Body of pancreas (tissue), 4 donors: ENCODE data around the gene DNAL1. TPM values are rescaled to one million over a fixed set of nuclear protein-coding genes. Genes with fewer than 3 reads are reported as not detected.

Source experiments
- ATAC-seq: fragments of 150-250 bp; one replicate; pipeline ENCODE4 v1.9.1; 2016
- DNase-seq, 4 donors: peaks; one replicate each; pipeline ENCODE4 v3.0.0-alpha.2; 2019
- H3K27ac ChIP-seq, 4 donors: fragments of 200-600 bp; sonication (generic); 1 replicate in 3 of 4; 2 replicates in 1 of 4; pipeline versions ENCODE4 v1.5.1 to v1.6.1; 2016 to 2019; ENCODE audit warnings: mild to moderate bottlenecking in 1 of 4, mixed read lengths in 1 of 4, moderate library complexity in 1 of 4
- H3K27me3 ChIP-seq, 2 donors: fragments of 200-600 bp; sonication (generic); one replicate each; pipeline ENCODE4 v1.6.0; 2016; ENCODE audit warnings: mild to moderate bottlenecking in 1 of 2
- H3K36me3 ChIP-seq, 2 donors: fragments of 200-600 bp; sonication (generic); replicated peaks in 1 of 2; 2 replicates each; pipeline ENCODE4 v1.5.1; 2016; ENCODE audit warnings: low read depth in 2 of 2; ENCODE audit not compliant: insufficient read depth in 1 of 2
- H3K4me1 ChIP-seq: fragments of 200-600 bp; sonication (generic); one replicate; pipeline ENCODE4 v1.6.0; 2016
- H3K4me3 ChIP-seq, 2 donors: fragments of 200-600 bp; sonication (generic); 1 replicate in 1 of 2; 2 replicates in 1 of 2; pipeline ENCODE4 v1.5.1; 2016 to 2019
- H3K9me3 ChIP-seq, 3 donors: fragments of 200-600 bp; sonication (generic); 1 replicate in 2 of 3; 2 replicates in 1 of 3; pipeline ENCODE4 v1.5.1; 2016
- POLR2A ChIP-seq, 3 donors: fragments of 450-650 bp; IDR thresholded peaks; one replicate each; pipeline ENCODE4 v1.6.1; 2016; ENCODE audit warnings: antibody characterized with exemption in 3 of 3, mild to moderate bottlenecking in 2 of 3
- WGBS, 2 donors: methylation state at CpG; one replicate each; pipeline ENCODE4 v1.1.5; 2017; 5-methylcytosine and 5-hydroxymethylcytosine counted together
- intact Hi-C: fragments of 100-400 bp; cut with DNase I; formaldehyde crosslinking; loops from one replicate; pipeline ENCODE4 v1.15.1; 2023
- total RNA-seq, 2 donors: library from RNA; depleted of rRNA; stranded (reverse); fragments of >200 nt; gene quantifications; one replicate each; pipeline ENCODE4 v1.1.0, GENCODE V29; 2016
- TF ChIP-seq, protein P1 (sequence below), 7 experiments: fragments of 450-650 bp in 4 of 7; fragments of 200-600 bp in 3 of 7; sonication (generic) in 3 of 7; IDR thresholded peaks; one replicate each; pipeline ENCODE4 v1.5.1; 2016 to 2019; ENCODE audit warnings: antibody characterized with exemption in 7 of 7

The DNAL1 gene
- total RNA-seq, 2 donors from 2014 or later: 2.6 to 7.3 TPM

DNA sequence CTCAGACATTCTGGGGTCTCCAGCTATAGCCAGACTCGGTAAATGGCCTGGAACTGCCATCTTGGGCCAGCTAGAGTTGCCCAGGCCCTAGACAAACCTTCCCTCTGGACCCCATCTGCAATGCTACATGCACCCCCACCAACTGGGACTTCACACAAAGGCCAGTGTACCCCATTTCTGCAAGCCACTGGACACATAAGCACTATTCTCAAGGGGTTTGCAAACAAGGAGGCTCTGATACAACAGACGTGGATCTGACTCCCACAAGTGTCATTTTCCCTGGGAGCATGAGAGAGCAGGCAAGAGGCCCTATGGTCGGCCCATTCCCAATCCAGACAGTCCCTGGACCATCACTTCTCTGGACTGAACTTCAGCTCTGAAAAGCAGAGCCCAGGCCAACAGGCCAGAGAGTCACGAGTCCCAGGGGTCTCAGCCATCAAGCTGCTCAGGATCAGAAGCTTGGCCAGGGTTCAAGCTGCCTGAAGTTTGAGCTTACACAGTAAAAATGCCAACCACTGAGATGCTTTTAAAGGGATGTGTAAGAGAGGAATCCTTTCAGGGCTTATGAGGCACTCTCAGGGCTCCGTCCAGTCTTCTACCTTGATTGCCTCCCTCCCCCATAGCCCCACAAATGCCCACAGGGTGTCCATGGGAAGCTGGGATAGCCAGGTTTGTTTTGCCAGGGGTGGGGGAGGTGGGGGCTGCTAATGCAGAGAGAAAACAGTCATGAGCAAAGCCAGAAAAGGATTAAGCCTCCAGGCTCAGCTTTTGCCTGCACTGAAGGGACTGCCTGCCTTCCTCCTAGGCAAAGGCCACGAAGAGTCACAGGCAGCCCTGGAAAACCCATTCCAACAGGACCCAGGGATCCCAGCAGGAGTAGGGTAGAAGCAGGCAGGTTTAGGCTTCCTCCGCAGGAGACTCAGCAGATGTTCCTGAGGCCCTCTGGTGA is 101.1 kb downstream of the DNAL1 start:
- WGBS, 2 donors: 71 to 83% methylated on average over 1 to 7 of the region's 7 CpGs
- intact Hi-C loops: no loop called here
- DNase-seq: no peak
- Histone ChIP-seq H3K27me3 (no peaks in the 10 kb centered on the region), H3K4me3 (no peak overlapping the region), H3K9me3 (no peaks in the 10 kb centered on the region), H3K4me1 (peaks cover 77% of the 10 kb centered on the region), H3K27ac (peak overlapping the region in 3 of 4 donors; percentile 29 to 52 (median 46)), H3K36me3 (no peaks in the 10 kb centered on the region)
- no peak for ATAC-seq
- TF ChIP-seq POLR2A (IDR thresholded peaks at IDR 0.05): no peak
- TF ChIP-seq, protein P1, sequence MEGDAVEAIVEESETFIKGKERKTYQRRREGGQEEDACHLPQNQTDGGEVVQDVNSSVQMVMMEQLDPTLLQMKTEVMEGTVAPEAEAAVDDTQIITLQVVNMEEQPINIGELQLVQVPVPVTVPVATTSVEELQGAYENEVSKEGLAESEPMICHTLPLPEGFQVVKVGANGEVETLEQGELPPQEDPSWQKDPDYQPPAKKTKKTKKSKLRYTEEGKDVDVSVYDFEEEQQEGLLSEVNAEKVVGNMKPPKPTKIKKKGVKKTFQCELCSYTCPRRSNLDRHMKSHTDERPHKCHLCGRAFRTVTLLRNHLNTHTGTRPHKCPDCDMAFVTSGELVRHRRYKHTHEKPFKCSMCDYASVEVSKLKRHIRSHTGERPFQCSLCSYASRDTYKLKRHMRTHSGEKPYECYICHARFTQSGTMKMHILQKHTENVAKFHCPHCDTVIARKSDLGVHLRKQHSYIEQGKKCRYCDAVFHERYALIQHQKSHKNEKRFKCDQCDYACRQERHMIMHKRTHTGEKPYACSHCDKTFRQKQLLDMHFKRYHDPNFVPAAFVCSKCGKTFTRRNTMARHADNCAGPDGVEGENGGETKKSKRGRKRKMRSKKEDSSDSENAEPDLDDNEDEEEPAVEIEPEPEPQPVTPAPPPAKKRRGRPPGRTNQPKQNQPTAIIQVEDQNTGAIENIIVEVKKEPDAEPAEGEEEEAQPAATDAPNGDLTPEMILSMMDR (IDR thresholded peaks at IDR 0.05): no peak

DNA sequence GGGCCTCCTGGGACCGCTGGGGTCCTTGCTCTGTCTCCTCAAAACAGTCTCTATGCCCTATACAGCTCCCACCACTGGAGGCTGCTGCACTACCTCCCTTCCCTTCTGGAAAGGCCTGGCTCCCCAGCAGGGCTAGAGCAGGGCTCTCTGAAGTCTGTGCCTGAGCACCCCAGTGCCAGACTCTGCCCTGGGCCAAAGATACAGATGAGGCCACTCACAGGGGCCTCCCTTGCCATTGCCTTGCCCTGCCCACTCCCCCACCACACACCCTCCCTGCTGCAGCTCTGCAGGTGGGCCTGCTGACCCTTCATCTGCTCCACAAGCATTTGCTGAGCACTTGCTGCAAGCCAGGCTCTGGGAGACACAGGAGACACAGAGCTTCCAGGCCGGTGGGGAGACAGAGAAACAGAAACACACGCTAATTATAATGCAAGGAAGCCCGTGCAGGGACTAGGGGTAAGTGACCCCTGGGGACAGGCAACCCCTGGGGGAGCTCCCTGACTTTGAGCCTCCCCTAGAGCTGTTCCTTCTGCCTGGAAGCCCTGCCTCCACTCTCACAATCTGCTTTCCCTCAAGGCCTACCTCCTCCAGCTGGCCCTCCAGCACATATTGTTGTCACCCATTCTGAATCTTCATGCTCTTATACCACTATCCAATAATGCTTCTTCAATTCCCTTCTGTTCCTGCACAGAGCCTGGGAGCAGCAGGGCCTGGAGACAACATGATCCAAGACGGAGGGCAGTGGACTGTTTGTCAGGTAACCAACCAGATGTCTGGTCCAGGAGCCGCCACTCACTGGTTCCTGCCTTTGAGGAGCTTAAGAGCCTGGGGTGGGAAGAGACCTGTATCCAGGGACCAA is 102.0 kb downstream of the DNAL1 start:
- TF ChIP-seq, protein P1 (IDR thresholded peaks at IDR 0.05): peak in 1 of 7 experiments; percentile 7
- TF ChIP-seq POLR2A (IDR thresholded peaks at IDR 0.05): no peak
- 60 to 66% methylated on average over 6 of the region's 6 CpGs for WGBS, 2 donors
- Histone ChIP-seq H3K9me3 (no peaks in the 10 kb centered on the region), H3K4me3 (no peak overlapping the region), H3K27me3 (no peaks in the 10 kb centered on the region), H3K4me1 (peaks cover 77% of the 10 kb centered on the region), H3K27ac (peak overlapping the region in 2 of 4 donors; percentile 38 to 52), H3K36me3 (no peaks in the 10 kb centered on the region)
- ATAC-seq (no peak), DNase-seq (no peak)
- intact Hi-C loops: no loop called here

DNA sequence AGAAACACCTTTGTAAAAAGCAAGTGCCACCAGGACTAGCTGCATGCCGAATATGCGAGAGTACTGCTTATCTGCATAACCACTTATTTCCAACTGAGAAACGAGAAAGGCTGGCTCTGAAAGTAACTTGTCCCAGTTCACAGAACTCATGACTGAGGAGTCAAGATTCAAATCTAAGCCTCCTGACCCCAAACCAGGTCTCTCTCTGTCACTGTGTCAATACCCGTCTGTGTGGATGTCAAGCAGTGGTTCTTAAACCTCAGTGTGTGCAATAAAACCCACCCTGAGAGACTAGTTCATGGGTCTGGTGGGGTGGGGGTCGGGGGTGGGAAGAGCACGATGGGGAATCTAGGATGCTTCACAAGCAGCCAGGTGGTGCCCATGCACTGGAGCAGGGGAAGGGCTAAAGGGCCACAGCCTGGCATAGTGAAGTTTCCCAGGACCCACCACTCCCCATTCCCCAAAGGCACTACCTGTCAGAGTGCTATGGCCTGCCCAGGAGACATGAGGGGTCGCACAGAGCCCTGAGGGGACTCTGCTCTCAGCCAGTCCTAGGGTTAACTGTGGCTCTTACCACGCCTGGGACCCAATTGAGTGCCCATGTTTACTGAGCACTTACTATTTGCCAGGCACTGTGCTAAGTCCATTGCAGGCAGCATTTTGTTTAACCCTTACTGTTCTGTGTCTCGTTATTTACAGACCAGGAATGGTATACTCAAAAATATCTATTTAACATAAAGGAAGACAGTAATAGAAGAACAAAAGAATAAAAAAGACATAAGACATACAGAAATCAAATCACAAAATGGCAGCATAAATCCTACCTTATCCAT is 102.8 kb downstream of the DNAL1 start:
- TF ChIP-seq, protein P1 (IDR thresholded peaks at IDR 0.05): no peak
- TF ChIP-seq POLR2A (IDR thresholded peaks at IDR 0.05): no peak
- Histone ChIP-seq H3K27ac (no peak overlapping the region), H3K27me3 (no peaks in the 10 kb centered on the region), H3K4me3 (no peak overlapping the region), H3K36me3 (no peaks in the 10 kb centered on the region), H3K9me3 (no peaks in the 10 kb centered on the region), H3K4me1 (peaks cover 77% of the 10 kb centered on the region)
- no peak for ATAC-seq
- 63 to 76% methylated on average over 9 of the region's 9 CpGs for WGBS, 2 donors
- no peak for DNase-seq
- intact Hi-C loops: no loop called here

DNA sequence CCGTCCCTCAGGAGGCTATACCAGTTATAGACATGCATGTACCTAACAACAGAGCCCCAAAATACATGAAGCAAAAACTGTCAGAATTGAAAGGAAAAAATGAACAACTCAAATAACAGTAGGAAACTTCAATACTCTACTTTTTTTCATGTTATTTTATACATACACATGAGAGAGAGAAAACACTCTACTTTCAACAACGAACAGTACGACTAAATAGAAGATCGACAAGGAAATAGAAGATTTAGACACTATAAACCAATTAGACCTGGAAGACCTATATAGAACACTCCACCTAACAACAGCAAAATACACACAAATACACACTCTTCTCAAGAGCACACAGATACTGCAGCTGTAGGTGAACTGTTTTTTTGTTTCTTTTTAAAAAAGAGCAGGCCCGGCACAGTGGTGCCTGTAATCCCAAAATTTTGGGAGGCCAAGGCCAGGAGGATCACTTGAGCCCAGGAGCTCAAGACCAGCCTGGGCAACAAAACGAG is 104.1 kb downstream of the DNAL1 start:
- Histone ChIP-seq H3K9me3 (no peaks in the 10 kb centered on the region), H3K36me3 (no peaks in the 10 kb centered on the region), H3K4me3 (no peak overlapping the region), H3K27me3 (no peaks in the 10 kb centered on the region), H3K4me1 (peaks cover 79% of the 10 kb centered on the region), H3K27ac (no peak overlapping the region)
- WGBS, 2 donors: 82% methylated on average over 6 of the region's 6 CpGs
- no peak for DNase-seq
- TF ChIP-seq POLR2A (IDR thresholded peaks at IDR 0.05): no peak
- TF ChIP-seq, protein P1 (IDR thresholded peaks at IDR 0.05): no peak
- intact Hi-C loops: no loop called here
- no peak for ATAC-seq
